ENCODE measurements around the gene GRIK4.

GRCh38 chr11:120694726-120695125 lies 183.2 kb downstream of the GRIK4 start:
- TF ChIP-seq GATA3 (IDR thresholded peaks at IDR 0.05; ENCODE audit: low read depth, low read length) (no peak), GATA2 (IDR thresholded peaks at IDR 0.05; ENCODE audit: low read depth, low read length) (no peak)
